NK-92 (cell line): ENCODE results near the gene AMD1.
"Not testable (repeated sequence)": the region's sequence is repeated elsewhere in the genome, so short reads cannot be mapped to it uniquely, and the experiment has no call there.

Experiments
- DNase-seq: peaks from one replicate; lab custom pipeline; 2025; ENCODE audit not compliant: unreplicated experiment; lab: John Stamatoyannopoulos, UW

The AMD1 gene

GRCh38 chr6:110876806-110877564 lies 2.4 kb downstream of the AMD1 start:
- no peak for DNase-seq

GRCh38 chr6:110877569-110877968 lies 3.0 kb downstream of the AMD1 start:
- DNase-seq, result no peak

- no peak for DNase-seq
Measured at GRCh38 chr6:110878751-110879522, 4.4 kb downstream of the AMD1 start.

- DNase-seq, result no peak
Measured at GRCh38 chr6:110880651-110881050, 6.1 kb downstream of the AMD1 start.

- DNase-seq, result no peak
Measured at GRCh38 chr6:110881546-110882273, 7.1 kb downstream of the AMD1 start.

- no peak for DNase-seq
Measured at GRCh38 chr6:110882274-110882619, 7.7 kb downstream of the AMD1 start.

- no peak for DNase-seq
Measured at GRCh38 chr6:110882824-110883554, 8.4 kb downstream of the AMD1 start.

- no peak for DNase-seq
Measured at GRCh38 chr6:110884321-110884720, 9.7 kb downstream of the AMD1 start.

- DNase-seq, result no peak
Measured at GRCh38 chr6:110885526-110885925, 10.9 kb downstream of the AMD1 start.

- no peak for DNase-seq
Measured at GRCh38 chr6:110886555-110887167, 12.1 kb downstream of the AMD1 start.

- no peak for DNase-seq
Measured at GRCh38 chr6:110890288-110890687, 15.7 kb downstream of the AMD1 start.

- no peak for DNase-seq
Measured at GRCh38 chr6:110895907-110896608, 21.5 kb downstream of the AMD1 start.

- no peak for DNase-seq
Measured at GRCh38 chr6:110897433-110897832, 22.8 kb downstream of the AMD1 start.

- DNase-seq, result no peak
Measured at GRCh38 chr6:110898111-110898510, 23.5 kb downstream of the AMD1 start.

- no peak for DNase-seq
Measured at GRCh38 chr6:110900028-110900598, 25.5 kb downstream of the AMD1 start.

- not testable (repeated sequence) for DNase-seq
Measured at GRCh38 chr6:110901601-110902000, 27.0 kb downstream of the AMD1 start.

- no peak for DNase-seq
Measured at GRCh38 chr6:110902091-110902490, 27.5 kb downstream of the AMD1 start.

- DNase-seq, result not testable (repeated sequence)
Measured at GRCh38 chr6:110906273-110906672, 31.7 kb downstream of the AMD1 start.

GRCh38 chr6:110930781-110931180 lies 56.2 kb downstream of the AMD1 start:
- DNase-seq, result no peak

- DNase-seq, result no peak
Measured at GRCh38 chr6:110933912-110934311, 59.3 kb downstream of the AMD1 start.
